Stimulated activated CD8-positive, alpha-beta memory T cell treated with anti-CD3 and anti-CD28 coated beads, Interleukin-12 subunit alpha, Interleukin-12 subunit beta, amount 100 ng/mL, for 1 hour (primary cell): Measurements from ENCODE around the gene EPN2.

Source experiments
- DNase-seq: peaks from one replicate; pipeline ENCODE4 v3.0.0-alpha.2; 2020; ENCODE audit warnings: low read depth

Gene EPN2

GRCh38 chr17:19365833-19366636, 128.9 kb downstream of the EPN2 start:
- DNase-seq, result no peak

GRCh38 chr17:19366637-19366972, 129.4 kb downstream of the EPN2 start:
- no peak for DNase-seq

GRCh38 chr17:19368229-19368628, 131.1 kb downstream of the EPN2 start:
- no peak for DNase-seq

- DNase-seq, result no peak
These were observed 132.1 kb downstream of the EPN2 start for GRCh38 chr17:19369107-19369778.

GRCh38 chr17:19369846-19370492, 132.8 kb downstream of the EPN2 start:
- no peak for DNase-seq

GRCh38 chr17:19370493-19370960, 133.4 kb downstream of the EPN2 start:
- DNase-seq, result no peak

GRCh38 chr17:19371259-19372010, 134.3 kb downstream of the EPN2 start:
- no peak for DNase-seq

GRCh38 chr17:19372011-19372370, 134.8 kb downstream of the EPN2 start:
- no peak for DNase-seq

- DNase-seq, result no peak
These were observed 135.3 kb downstream of the EPN2 start for GRCh38 chr17:19372439-19372838.

GRCh38 chr17:19372866-19373504, 135.8 kb downstream of the EPN2 start:
- no peak for DNase-seq

- no peak for DNase-seq
These were observed 137.0 kb downstream of the EPN2 start for GRCh38 chr17:19374136-19374535.

GRCh38 chr17:19375732-19376131, 138.6 kb downstream of the EPN2 start:
- no peak for DNase-seq

GRCh38 chr17:19376811-19377210, 139.6 kb downstream of the EPN2 start:
- no peak for DNase-seq

GRCh38 chr17:19377602-19378415, 140.6 kb downstream of the EPN2 start:
- DNase-seq, result peak; percentile 84

GRCh38 chr17:19378416-19379360, 141.5 kb downstream of the EPN2 start, which contains the start of gene MAPK7:
MAPK7 (plus strand) TSS chr17:19378498; CDS start chr17:19378901, 403 bp downstream.
- DNase-seq, result no peak

GRCh38 chr17:19379361-19380065, 142.3 kb downstream of the EPN2 start:
- no peak for DNase-seq

- no peak for DNase-seq
These were observed 143.5 kb downstream of the EPN2 start for GRCh38 chr17:19380481-19381301.

- DNase-seq, result no peak
These were observed 144.2 kb downstream of the EPN2 start for GRCh38 chr17:19381361-19381740.
